Stimulated activated CD4-positive, alpha-beta T cell treated with anti-CD3 and anti-CD28 coated beads, Interleukin-15, amount 100 ng/mL, for 24 hours (primary cell): ENCODE data around the gene NKAIN2.
"Not testable (repeated sequence)": the region's sequence is repeated elsewhere in the genome, so short reads cannot be mapped to it uniquely, and the experiment has no call there.

Source experiments
- DNase-seq: peaks from one replicate; pipeline ENCODE4 v3.0.0-alpha.2; 2020

NKAIN2 gene

DNA sequence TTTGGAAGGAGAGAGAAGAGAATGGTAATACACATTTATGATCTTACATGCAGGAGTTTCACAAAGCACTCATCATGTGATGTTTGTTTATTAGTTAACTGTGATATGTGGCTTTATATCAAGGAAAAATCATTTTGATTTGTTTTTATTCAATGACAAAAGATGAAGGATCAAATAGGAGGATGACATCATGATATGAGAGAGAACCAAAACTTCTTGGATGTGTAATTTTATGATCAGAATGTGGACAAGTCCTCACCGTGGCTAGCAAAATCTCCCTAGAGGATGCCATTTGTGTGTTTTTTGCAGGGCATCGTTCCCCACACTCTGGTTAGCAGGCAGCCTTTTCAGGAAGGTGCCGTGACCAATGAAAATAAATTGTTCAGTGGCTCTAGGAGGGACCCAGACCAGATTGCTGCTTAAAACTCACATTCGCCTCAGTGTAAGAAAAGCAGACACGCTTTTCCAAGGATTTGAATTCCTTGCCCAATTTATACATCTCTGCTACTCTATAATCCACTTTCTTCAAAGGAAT is 552.7 kb downstream of the NKAIN2 start:
- DNase-seq: no peak

DNA sequence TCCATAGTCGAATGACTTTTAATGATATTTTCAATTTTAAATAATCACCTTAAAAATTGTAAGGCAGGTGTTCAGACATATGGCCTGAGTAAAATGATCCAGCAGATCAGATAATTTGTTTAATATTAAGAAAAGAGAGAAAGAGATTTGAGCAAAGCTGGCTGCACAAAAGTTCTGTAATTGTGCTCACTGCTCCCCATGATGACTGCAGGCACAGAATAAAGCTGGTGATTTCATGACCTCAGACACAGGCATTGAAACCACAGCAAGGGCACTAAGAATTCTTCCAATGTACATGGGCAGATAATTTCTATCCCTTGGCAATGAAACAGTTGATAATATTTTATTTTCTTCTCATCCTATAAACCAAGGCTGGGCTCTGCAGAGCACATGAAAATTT is 553.1 kb downstream of the NKAIN2 start:
- DNase-seq: no peak

- no peak for DNase-seq
Measured at GRCh38 chr6:124368131-124368530, 564.5 kb downstream of the NKAIN2 start.

GRCh38 chr6:124371974-124372475 is 568.4 kb downstream of the NKAIN2 start:
- DNase-seq: no peak

DNA sequence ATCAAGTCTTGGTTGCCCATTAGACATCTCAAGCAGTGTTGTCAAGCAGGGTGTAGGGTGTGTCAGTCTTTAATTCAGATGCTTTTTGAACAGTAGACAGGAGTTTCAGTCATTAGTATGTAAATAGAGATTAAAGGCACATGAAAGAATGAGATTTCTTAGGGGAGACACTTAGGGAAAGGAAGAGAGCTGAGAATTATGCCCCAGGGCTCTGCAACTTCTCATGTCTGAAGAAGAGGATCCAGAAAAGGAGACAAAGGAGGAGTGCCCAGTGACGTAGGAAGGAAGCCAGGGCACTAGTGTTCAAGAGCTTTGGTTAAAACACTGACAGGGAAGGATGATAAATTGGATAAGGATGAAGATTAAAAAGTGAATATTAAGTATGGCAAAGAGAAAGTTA is 569.7 kb downstream of the NKAIN2 start:
- no peak for DNase-seq

DNA sequence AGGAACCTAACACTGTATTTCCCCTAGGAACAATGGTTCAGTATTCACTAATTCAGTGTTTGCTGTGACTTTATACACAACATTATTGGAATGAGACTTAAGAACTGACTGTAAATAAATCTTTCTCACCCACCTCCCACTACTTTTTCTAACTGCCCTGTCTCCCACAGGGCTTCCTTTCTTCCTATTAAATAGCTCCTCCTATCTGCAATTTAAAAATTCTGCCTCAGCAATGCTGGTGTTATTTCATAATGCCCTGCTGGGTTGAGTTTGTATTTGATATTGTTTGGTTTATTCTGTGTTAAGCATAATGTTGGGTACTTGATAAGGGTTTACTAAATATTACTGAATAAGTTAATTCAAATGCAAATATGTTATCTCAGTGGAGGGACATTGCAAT is 585.5 kb downstream of the NKAIN2 start:
- no peak for DNase-seq

DNA sequence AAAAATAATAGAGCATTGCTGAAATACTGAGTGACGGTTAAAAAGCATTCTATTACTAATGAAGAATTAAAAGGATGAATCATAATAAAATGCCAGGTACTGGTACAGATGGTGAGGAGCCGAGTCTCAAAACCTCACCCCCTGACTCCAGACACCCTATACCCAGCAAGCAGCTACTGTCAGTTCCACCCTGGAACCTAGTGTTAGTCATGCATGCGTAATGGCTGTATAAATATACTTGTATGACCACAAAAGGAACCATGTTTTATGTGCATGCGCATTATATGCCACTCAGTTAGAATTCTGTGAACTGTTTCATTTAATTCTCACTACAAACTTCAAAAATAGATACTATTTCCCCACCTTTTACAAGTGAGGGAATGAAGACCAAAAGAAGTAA is 589.9 kb downstream of the NKAIN2 start:
- no peak for DNase-seq

GRCh38 chr6:124396361-124396760 is 592.7 kb downstream of the NKAIN2 start:
- DNase-seq: no peak

DNA sequence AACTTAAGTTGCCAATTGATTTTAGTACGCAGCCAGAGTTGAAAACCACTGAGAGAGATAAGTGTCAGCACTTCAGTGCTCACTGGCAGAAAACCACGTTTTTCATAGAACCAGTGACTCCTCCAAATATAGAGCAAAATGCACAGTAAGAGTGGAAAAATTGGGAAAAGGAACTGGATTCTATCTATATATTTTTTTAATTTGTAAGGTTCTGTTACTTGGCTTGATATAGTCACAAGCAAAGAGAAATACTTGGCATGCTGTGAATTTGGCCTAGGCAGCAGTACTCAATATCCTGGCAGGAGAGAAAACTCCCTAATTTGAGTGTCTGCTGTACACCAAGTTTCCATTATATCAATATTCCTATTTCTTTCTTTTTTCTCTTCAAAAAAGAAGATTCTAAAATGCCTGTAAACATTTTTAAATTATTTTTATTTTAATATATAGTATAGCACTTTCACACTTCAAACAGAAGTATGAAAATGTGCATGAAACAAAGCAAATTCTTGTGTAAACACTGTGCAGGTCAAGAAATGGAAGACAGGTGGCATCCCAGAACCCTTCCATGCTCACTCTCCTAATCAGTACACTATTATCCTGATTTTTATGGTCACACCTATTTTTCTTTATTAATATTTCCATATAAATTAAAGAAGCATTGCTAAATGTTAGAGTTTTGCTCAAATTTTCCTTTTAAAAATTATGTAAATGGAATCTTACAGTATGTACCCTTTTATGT is 596.8 kb downstream of the NKAIN2 start:
- no peak for DNase-seq

DNA sequence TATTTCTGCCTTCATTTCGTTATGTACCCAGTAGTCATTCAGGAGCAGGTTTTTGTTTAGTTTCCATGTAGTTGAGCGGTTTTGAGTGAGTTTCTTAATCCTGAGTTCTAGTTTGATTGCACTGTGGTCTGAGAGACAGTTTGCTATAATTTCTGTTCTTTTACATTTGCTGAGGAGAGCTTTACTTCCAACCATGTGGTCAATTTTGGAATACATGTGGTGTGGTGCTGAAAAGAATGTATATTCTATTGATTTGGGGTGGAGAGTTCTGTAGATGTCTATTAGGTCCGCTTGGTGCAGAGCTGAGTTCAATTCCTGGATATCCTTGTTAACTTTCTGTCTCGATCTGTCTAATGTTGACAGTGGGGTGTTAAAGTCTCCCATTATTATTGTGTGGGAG is 606.8 kb downstream of the NKAIN2 start:
- not testable (repeated sequence) for DNase-seq

- not testable (repeated sequence) for DNase-seq
Measured at GRCh38 chr6:124412657-124413056, 609.0 kb downstream of the NKAIN2 start.

- DNase-seq: no peak
Measured at GRCh38 chr6:124420116-124420840, 616.6 kb downstream of the NKAIN2 start.

DNA sequence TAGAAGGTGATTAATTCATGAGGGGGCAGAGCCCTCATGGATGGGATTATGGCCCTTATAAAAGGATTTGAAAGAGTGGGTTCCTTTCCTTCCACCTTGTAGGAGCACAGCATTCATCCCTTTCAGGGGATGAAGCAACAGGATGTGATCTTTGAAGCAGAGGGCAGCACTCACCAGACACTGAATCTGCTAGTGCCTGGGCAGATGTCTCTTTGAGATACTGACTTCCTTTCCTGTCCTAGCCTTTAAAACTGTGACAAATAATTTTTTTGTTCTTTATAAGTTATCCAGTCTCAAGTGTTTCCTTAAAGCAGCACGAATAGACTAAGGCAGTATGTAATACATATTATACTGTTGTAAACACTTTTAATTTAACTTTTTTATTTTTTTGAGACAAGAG is 620.0 kb downstream of the NKAIN2 start:
- DNase-seq: no peak

DNA sequence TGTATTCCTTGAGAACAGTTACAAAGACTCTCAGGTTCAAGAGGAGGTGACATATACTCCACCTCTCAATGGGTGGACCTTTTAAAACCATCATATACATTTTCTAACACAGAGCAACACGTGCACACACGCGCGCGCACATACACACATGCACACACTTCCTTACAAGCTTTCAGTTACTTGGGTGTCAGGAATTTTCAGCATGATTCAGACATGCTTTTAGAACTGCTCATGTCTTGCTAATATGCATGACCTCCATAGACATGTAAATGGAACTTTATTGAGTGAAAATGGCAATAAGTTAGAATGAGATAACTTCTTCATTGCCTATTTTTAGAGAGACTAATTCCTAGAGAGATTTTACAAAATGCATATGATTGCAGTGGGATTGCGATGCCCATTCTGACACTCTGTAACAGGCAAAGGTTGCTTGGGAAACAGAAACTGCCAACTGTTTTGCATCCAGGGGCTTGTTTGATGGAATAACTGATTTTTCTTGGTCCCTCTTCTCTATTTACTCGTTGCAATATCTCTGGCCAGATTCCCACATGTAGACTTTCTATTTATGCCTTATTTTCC is 627.2 kb downstream of the NKAIN2 start:
- DNase-seq: no peak

- no peak for DNase-seq
Measured at GRCh38 chr6:124432620-124433019, 629.0 kb downstream of the NKAIN2 start.

GRCh38 chr6:124433387-124434160 is 629.9 kb downstream of the NKAIN2 start:
- DNase-seq: no peak

DNA sequence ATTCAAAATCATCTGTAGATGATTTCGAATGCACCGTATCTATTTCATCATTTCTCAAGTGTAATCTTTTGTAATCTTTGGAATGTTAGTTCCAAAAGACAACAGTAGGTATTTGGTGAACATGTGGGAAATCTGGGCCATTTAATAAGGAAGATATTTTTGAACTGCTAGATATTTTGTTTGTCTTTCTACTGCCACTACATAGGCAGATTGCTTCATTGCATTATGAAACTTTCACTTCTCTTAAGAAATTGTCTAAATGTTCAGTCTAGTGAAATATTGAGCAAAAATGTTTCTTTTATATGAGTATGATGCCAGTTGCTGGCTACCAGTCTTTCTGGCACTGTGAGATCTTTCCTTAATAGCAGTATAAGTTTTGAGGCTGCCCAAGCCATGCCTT is 630.8 kb downstream of the NKAIN2 start:
- no peak for DNase-seq

GRCh38 chr6:124436803-124437202 is 633.1 kb downstream of the NKAIN2 start:
- DNase-seq: no peak

GRCh38 chr6:124438546-124439065 is 634.9 kb downstream of the NKAIN2 start:
- no peak for DNase-seq

GRCh38 chr6:124441450-124441849 is 637.8 kb downstream of the NKAIN2 start:
- DNase-seq: no peak

DNA sequence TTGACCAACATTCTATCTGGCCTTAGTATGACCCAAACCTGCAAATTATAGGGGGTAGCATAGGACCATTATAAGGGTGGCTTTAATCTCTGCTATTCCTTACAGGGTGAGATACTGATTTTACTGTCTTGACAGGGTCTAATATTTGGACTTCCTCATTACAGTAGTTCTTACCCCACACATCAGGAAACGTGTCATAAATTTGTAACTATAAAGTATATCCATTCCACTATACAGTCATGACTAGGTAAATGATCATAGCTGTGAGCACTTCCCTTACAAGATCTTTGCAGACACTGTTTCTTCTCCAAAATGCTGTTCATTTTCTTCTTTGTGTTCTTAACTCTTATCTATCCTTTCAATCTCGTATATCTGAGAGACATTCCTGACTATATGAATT is 639.9 kb downstream of the NKAIN2 start:
- DNase-seq: no peak

DNA sequence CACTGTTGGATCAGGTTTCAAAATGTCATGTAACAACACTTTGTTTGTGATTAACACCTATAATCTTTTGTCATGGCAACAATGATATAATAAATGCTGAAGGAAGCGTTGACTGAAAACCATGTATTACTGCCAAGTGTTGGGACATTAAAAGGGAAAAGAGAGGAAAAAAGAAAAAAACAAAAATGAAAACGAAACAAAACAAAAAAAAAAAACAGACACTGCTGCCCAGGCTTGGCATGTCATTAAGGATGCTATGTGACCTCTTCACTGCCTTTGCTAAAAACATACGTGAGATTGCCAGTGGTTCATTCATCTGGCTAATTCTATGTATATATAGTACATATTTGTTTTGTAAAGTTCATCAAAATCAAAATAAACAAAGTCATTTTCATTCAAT is 641.9 kb downstream of the NKAIN2 start:
- DNase-seq: no peak

GRCh38 chr6:124446961-124447360 is 643.3 kb downstream of the NKAIN2 start:
- DNase-seq: no peak
